IMR-90 (cell line): ENCODE measurements around the gene ZG16B. TPM values are rescaled to one million over a fixed set of nuclear protein-coding genes. Genes with fewer than 3 reads are reported as not detected.

Experiments used
- ATAC-seq: fragments of 200-7000 bp; cut with Tn5 transposase; 2 replicates; pipeline ENCODE4 v1.9.1; 2020; ENCODE audit warnings: low read depth, mild to moderate bottlenecking, moderate library complexity
- BruUV-seq: library from RNA; stranded (reverse); fragments of 400-500 nt; replicated peaks from 2 replicates; lab custom pipeline; 2021; lab: Mats Ljungman, UMichigan
- CTCF ChIA-PET: fragments of 300-600 bp; formaldehyde crosslinking; extraction: SDS; loops from one replicate; lab custom pipeline; 2021; ENCODE audit warnings: antibody characterized with exemption; lab: Yijun Ruan, JAX
- POLR2A ChIA-PET: fragments of 300-600 bp; sonication (Branson Sonifier 250); formaldehyde crosslinking; loops from one replicate; lab custom pipeline; 2022; ENCODE audit warnings: antibody characterized with exemption; ENCODE audit not compliant: unreplicated experiment; lab: Charles Lee
- DNase-seq: peaks from one replicate; pipeline ENCODE4 v3.0.0; 2013
- H2AFZ ChIP-seq: replicated peaks from 2 replicates; pipeline ENCODE3; 2013; ENCODE audit warnings: low read length, mild to moderate bottlenecking; ENCODE audit not compliant: poor library complexity
- H2AK5ac ChIP-seq: 2 replicates; pipeline ENCODE4 v1.6.1; 2013; ENCODE audit warnings: low read depth, low read length, inconsistent platforms
- H2AK9ac ChIP-seq: replicated peaks from 2 replicates; pipeline ENCODE3; 2013; ENCODE audit warnings: mild to moderate bottlenecking, low read depth, low read length, moderate library complexity; ENCODE audit not compliant: poor library complexity
- H2BK120ac ChIP-seq: 2 replicates; pipeline ENCODE4 v1.6.1; 2013; ENCODE audit warnings: low read depth, low read length, inconsistent platforms
- H2BK15ac ChIP-seq: 3 replicates; pipeline ENCODE4 v1.6.1; 2013; ENCODE audit warnings: low read depth, low read length, inconsistent platforms
- H2BK20ac ChIP-seq: 2 replicates; pipeline ENCODE4 v1.6.1; 2013; ENCODE audit warnings: low read depth, mild to moderate bottlenecking, inconsistent platforms, low read length, moderate library complexity
- H2BK5ac ChIP-seq: 2 replicates; pipeline ENCODE4 v1.6.1; 2013; ENCODE audit warnings: mild to moderate bottlenecking, low read depth, low read length, inconsistent platforms; ENCODE audit not compliant: poor library complexity, severe bottlenecking
- H3K14ac ChIP-seq: replicated peaks from 2 replicates; pipeline ENCODE4 v1.6.1; 2013; ENCODE audit warnings: low read depth, low read length, inconsistent platforms
- H3K18ac ChIP-seq: 2 replicates; pipeline ENCODE4 v1.6.1; 2013; ENCODE audit warnings: low read depth, low read length, control low read depth
- H3K23ac ChIP-seq: 2 replicates; pipeline ENCODE4 v1.6.1; 2013; ENCODE audit warnings: low read depth, low read length, inconsistent platforms
- H3K27ac ChIP-seq: 2 replicates; pipeline ENCODE4 v1.5.1; 2013; ENCODE audit warnings: mild to moderate bottlenecking, control low read depth, low read length; ENCODE audit not compliant: insufficient read depth
- H3K27me3 ChIP-seq: 2 replicates; pipeline ENCODE4 v1.6.1; 2013; ENCODE audit warnings: low read length; ENCODE audit not compliant: control insufficient read depth, insufficient read depth
- H3K36me3 ChIP-seq: 2 replicates; pipeline ENCODE4 v1.6.1; 2013; ENCODE audit warnings: low read length, mixed read lengths; ENCODE audit not compliant: control insufficient read depth, insufficient read depth
- H3K4ac ChIP-seq: 2 replicates; pipeline ENCODE4 v1.6.1; 2013; ENCODE audit warnings: low read depth, low read length, inconsistent platforms
- H3K4me1 ChIP-seq: 2 replicates; pipeline ENCODE4 v1.6.1; 2013; ENCODE audit warnings: low read length, mixed read lengths; ENCODE audit not compliant: control insufficient read depth, insufficient read depth
- H3K4me2 ChIP-seq: 2 replicates; pipeline ENCODE4 v1.6.1; 2013; ENCODE audit warnings: low read depth, mild to moderate bottlenecking, control low read depth, low read length, moderate library complexity
- H3K4me3 ChIP-seq: 2 replicates; pipeline ENCODE4 v1.5.1; 2013; ENCODE audit warnings: low read depth, mild to moderate bottlenecking, control low read depth, low read length, moderate library complexity; ENCODE audit not compliant: insufficient read depth
- H3K56ac ChIP-seq: 2 replicates; pipeline ENCODE4 v1.6.1; 2013; ENCODE audit warnings: low read length, inconsistent platforms; ENCODE audit not compliant: insufficient read depth; ENCODE audit errors: extremely low read depth
- H3K79me1 ChIP-seq, 2 experiments: 2 replicates each; pipeline ENCODE4 v1.6.1; 2013; ENCODE audit warnings: low read length in 2 of 2, inconsistent platforms in 1 of 2, low read depth in 1 of 2
- H3K9ac ChIP-seq: 2 replicates; pipeline ENCODE4 v1.6.1; 2013; ENCODE audit warnings: low read depth, low read length, control low read depth
- H3K9me1 ChIP-seq: 2 replicates; pipeline ENCODE4 v1.6.1; 2013; ENCODE audit warnings: low read length, inconsistent platforms; ENCODE audit not compliant: insufficient read depth
- H3K9me3 ChIP-seq: 2 replicates; pipeline ENCODE4 v1.6.1; 2013; ENCODE audit warnings: low read length; ENCODE audit not compliant: control insufficient read depth, insufficient read depth
- H4K20me1 ChIP-seq: 2 replicates; pipeline ENCODE4 v1.6.1; 2013; ENCODE audit warnings: low read length, inconsistent platforms; ENCODE audit not compliant: insufficient read depth
- H4K5ac ChIP-seq: 2 replicates; pipeline ENCODE4 v1.6.1; 2013; ENCODE audit warnings: mild to moderate bottlenecking, low read depth, low read length, control low read depth
- H4K8ac ChIP-seq, 2 experiments: 2 replicates each; pipeline ENCODE4 v1.6.1; 2013; ENCODE audit warnings: low read depth in 2 of 2, low read length in 2 of 2, control low read depth in 1 of 2, inconsistent platforms in 1 of 2
- H4K91ac ChIP-seq: 2 replicates; pipeline ENCODE4 v1.6.1; 2013; ENCODE audit warnings: low read depth, low read length, inconsistent platforms; ENCODE audit not compliant: insufficient read depth
- BHLHE40 ChIP-seq: fragments of 150-350 bp; IDR thresholded peaks from 2 replicates; pipeline ENCODE4 v1.6.1; 2016; ENCODE audit warnings: mild to moderate bottlenecking, low read depth, low read length
- CEBPB ChIP-seq: IDR thresholded peaks from 2 replicates; pipeline ENCODE4 v1.6.1; 2012; ENCODE audit warnings: low read depth, low read length, improper control_type of control experiment
- CHD1 ChIP-seq: IDR thresholded peaks from 2 replicates; pipeline ENCODE4 v1.6.1; 2012; ENCODE audit warnings: low read depth, low read length, improper control_type of control experiment
- FOS ChIP-seq: fragments of 150-350 bp; IDR thresholded peaks from 2 replicates; pipeline ENCODE4 v1.6.1; 2016; ENCODE audit warnings: low read depth, low read length
- MAFK ChIP-seq: IDR thresholded peaks from 2 replicates; pipeline ENCODE4 v1.6.1; 2012; ENCODE audit warnings: low read depth, low read length, improper control_type of control experiment
- MAZ ChIP-seq: IDR thresholded peaks from 2 replicates; pipeline ENCODE4 v1.6.1; 2012; ENCODE audit warnings: low read depth, mild to moderate bottlenecking, low read length, improper control_type of control experiment, moderate library complexity, borderline replicate concordance
- MXI1 ChIP-seq: IDR thresholded peaks from 2 replicates; pipeline ENCODE4 v1.6.1; 2012; ENCODE audit warnings: low read depth, mild to moderate bottlenecking, low read length, moderate library complexity, borderline replicate concordance
- NFE2L2 ChIP-seq: fragments of 150-350 bp; IDR thresholded peaks from 2 replicates; pipeline ENCODE4 v1.6.1; 2016; ENCODE audit warnings: low read depth, mild to moderate bottlenecking, low read length
- POLR2A ChIP-seq: IDR thresholded peaks from 2 replicates; pipeline ENCODE4 v1.6.1; 2012; ENCODE audit warnings: mild to moderate bottlenecking, low read depth, low read length
- RAD21 ChIP-seq: IDR thresholded peaks from 2 replicates; pipeline ENCODE4 v1.6.1; 2012; ENCODE audit warnings: low read length, improper control_type of control experiment
- RCOR1 ChIP-seq: IDR thresholded peaks from 2 replicates; pipeline ENCODE4 v1.6.1; 2012; ENCODE audit warnings: mild to moderate bottlenecking, low read length, improper control_type of control experiment; ENCODE audit not compliant: insufficient replicate concordance
- RFX5 ChIP-seq: IDR thresholded peaks from 2 replicates; pipeline ENCODE4 v1.8.0; 2012; ENCODE audit warnings: low read depth, mild to moderate bottlenecking, low read length, moderate library complexity
- SMC3 ChIP-seq: fragments of 150-350 bp; IDR thresholded peaks from 2 replicates; pipeline ENCODE4 v1.6.1; 2016; ENCODE audit warnings: low read depth, mild to moderate bottlenecking, antibody characterized with exemption, low read length, moderate library complexity
- WGBS, 2 experiments: methylation state at CpG; one replicate each; pipeline versions ENCODE4 v1.1.5 to v1.1.7; 2013; ENCODE audit warnings: missing lambda C conversion rate in 2 of 2; ENCODE audit not compliant: insufficient read length in 1 of 2; ENCODE audit errors: extremely low coverage in 2 of 2; 5-methylcytosine and 5-hydroxymethylcytosine counted together
- dilution Hi-C: fragments of 300-500 bp; cut with HindIII; formaldehyde crosslinking; loops from one replicate; pipeline ENCODE4 v1.14.3; 2018; ENCODE audit warnings: low sequenced_read_pairs; ENCODE audit not compliant: unreplicated experiment
- in situ Hi-C: fragments of 300-500 bp; cut with MboI; formaldehyde crosslinking; loops from 3 replicates; pipeline ENCODE4 v1.14.3; 2019; ENCODE audit warnings: low sequenced_read_pairs, inconsistent platforms, mixed read lengths
- intact Hi-C: fragments of 100-400 bp; cut with micrococcal nuclease; formaldehyde crosslinking; loops from 2 replicates; pipeline ENCODE4 v1.10.0; 2022
- polyA plus RNA-seq, 3 experiments: library from polyadenylated mRNA; depleted of rRNA; stranded (reverse); fragments of >200 nt; gene quantifications; 2 replicates each; pipeline ENCODE4 v1.2.3, GENCODE V29; 2012; ENCODE audit warnings: low replicate concordance in 1 of 3
- total RNA-seq: library from RNA; depleted of rRNA; stranded (reverse); fragments of >200 nt; gene quantifications from 2 replicates; pipeline ENCODE4 v1.2.3, GENCODE V29; 2012
- TF ChIP-seq, protein P1 (sequence below): fragments of 150-350 bp; IDR thresholded peaks from 2 replicates; pipeline ENCODE4 v1.6.1; 2017; ENCODE audit warnings: mild to moderate bottlenecking, antibody characterized with exemption, low read length, low read depth
- TF ChIP-seq, protein P2 (sequence below): fragments of 150-350 bp; IDR thresholded peaks from 2 replicates; pipeline ENCODE4 v1.6.1; 2016; ENCODE audit warnings: low read depth, mild to moderate bottlenecking, low read length, moderate library complexity, borderline replicate concordance
- TF ChIP-seq, protein P3 (sequence below): conservative IDR thresholded peaks from 2 replicates; pipeline ENCODE4 v1.5.1; 2012; ENCODE audit warnings: mild to moderate bottlenecking, low read depth, low read length, improper control_type of control experiment

The ZG16B gene
- total and polyA plus RNA-seq, 2 of the 4 experiments (the other 2 are of a cell fraction) = 0.54 to 0.65 TPM

DNA sequence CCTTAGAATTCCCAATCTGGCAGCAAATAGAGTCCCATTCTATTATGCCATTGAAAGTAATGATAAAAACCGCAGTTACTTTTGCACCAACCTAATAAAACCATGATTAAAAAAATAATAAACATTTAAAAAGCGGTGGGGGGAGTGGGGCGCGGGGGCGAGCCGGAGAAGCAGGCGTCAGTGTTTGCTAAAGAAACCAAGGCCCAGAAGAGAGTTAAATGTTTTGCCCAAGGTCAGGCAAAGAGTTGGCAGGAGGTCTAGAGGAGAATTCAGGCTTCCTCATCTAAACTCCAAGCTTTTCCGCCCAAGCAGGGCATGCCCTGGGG lies 37.5 kb downstream of the ZG16B start:
- Histone ChIP-seq H2BK120ac (peak overlapping the region; percentile 89), H4K5ac (peak overlapping the region; percentile 100), H3K36me3 (no peaks in the 10 kb centered on the region), H3K23ac (peak overlapping the region; percentile 96; the same call in 1 of the 2 replicates), H2BK5ac (peak overlapping the region; percentile 92), H3K4ac (peak overlapping the region; percentile 99), H4K8ac (peak overlapping the region; percentile 95 to 99), H4K20me1 (no peaks in the 10 kb centered on the region), H2AK5ac (peak overlapping the region; percentile 81), H3K56ac (peak overlapping the region; percentile 83), H2BK20ac (peak overlapping the region; percentile 74), H3K4me3 (peak overlapping the region; percentile 67), H2AK9ac (peak overlapping the region; percentile 83), H3K4me1 (peaks cover 3% of the 10 kb centered on the region), H2BK15ac (peak overlapping the region; percentile 82; the same call in 1 of the 3 replicates), H3K27ac (peak overlapping the region; percentile 94), H3K9ac (peak overlapping the region; percentile 64), H3K79me1 (no peaks in the 10 kb centered on the region), H4K91ac (peak overlapping the region; percentile 99), H3K4me2 (peak overlapping the region; percentile 91), H3K18ac (peak overlapping the region; percentile 91), H3K9me3 (no peaks in the 10 kb centered on the region), H2AFZ (peak overlapping the region; percentile 98), H3K9me1 (no peaks in the 10 kb centered on the region), H3K14ac (peak overlapping the region; percentile 99), H3K27me3 (no peaks in the 10 kb centered on the region)
- in situ Hi-C loops = no loop called here
- TF ChIP-seq, protein P1, sequence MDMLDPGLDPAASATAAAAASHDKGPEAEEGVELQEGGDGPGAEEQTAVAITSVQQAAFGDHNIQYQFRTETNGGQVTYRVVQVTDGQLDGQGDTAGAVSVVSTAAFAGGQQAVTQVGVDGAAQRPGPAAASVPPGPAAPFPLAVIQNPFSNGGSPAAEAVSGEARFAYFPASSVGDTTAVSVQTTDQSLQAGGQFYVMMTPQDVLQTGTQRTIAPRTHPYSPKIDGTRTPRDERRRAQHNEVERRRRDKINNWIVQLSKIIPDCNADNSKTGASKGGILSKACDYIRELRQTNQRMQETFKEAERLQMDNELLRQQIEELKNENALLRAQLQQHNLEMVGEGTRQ = no peak
- TF ChIP-seq MXI1 (no peak), FOS (no peak), CHD1 (no peak), CEBPB (no peak), SMC3 (no peak), NFE2L2 (no peak), MAFK (no peak), RCOR1 (no peak), RFX5 (no peak), POLR2A (no peak), MAZ (no peak), RAD21 (no peak), BHLHE40 (no peak)
- TF ChIP-seq, protein P2, sequence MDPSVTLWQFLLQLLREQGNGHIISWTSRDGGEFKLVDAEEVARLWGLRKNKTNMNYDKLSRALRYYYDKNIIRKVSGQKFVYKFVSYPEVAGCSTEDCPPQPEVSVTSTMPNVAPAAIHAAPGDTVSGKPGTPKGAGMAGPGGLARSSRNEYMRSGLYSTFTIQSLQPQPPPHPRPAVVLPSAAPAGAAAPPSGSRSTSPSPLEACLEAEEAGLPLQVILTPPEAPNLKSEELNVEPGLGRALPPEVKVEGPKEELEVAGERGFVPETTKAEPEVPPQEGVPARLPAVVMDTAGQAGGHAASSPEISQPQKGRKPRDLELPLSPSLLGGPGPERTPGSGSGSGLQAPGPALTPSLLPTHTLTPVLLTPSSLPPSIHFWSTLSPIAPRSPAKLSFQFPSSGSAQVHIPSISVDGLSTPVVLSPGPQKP = no peak
- TF ChIP-seq, protein P3, sequence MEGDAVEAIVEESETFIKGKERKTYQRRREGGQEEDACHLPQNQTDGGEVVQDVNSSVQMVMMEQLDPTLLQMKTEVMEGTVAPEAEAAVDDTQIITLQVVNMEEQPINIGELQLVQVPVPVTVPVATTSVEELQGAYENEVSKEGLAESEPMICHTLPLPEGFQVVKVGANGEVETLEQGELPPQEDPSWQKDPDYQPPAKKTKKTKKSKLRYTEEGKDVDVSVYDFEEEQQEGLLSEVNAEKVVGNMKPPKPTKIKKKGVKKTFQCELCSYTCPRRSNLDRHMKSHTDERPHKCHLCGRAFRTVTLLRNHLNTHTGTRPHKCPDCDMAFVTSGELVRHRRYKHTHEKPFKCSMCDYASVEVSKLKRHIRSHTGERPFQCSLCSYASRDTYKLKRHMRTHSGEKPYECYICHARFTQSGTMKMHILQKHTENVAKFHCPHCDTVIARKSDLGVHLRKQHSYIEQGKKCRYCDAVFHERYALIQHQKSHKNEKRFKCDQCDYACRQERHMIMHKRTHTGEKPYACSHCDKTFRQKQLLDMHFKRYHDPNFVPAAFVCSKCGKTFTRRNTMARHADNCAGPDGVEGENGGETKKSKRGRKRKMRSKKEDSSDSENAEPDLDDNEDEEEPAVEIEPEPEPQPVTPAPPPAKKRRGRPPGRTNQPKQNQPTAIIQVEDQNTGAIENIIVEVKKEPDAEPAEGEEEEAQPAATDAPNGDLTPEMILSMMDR = no peak
- POLR2A ChIA-PET = interaction anchor here (0.9 to 1.2 kb wide), 3 partner anchors 14 to 38 kb away, joined by 3 to 6 read pairs (median 4); no protein-coding TSS in a partner anchor
- CTCF ChIA-PET = interaction anchor here (0.7 to 2.5 kb wide), 5 partner anchors 10 to 28 kb away, joined by 3 to 54 read pairs (median 4); no protein-coding TSS in a partner anchor
- WGBS, 2 experiments = 20% methylated on average over 1 of the region's 8 CpGs; no CpG with 5 or more reads in 1 of the 2 experiments
- DNase-seq (no peak), ATAC-seq (no peak)
- dilution Hi-C loops = no loop called here
- no TSS peak for BruUV-seq
- intact Hi-C loops = no loop called here
